Hepatocyte (in vitro differentiated cells): ENCODE results near the gene RAD23B.

Source experiments
- CTCF ChIP-seq: fragments of 200-600 bp; sonication (generic); IDR thresholded peaks from 2 replicates; pipeline ENCODE4 v1.5.1; 2016; ENCODE audit warnings: antibody characterized with exemption, mild to moderate bottlenecking; ENCODE audit not compliant: poor library complexity
- EZH2 ChIP-seq: fragments of 200-600 bp; sonication (generic); IDR thresholded peaks from 2 replicates; pipeline ENCODE4 v1.6.1; 2016; ENCODE audit warnings: antibody characterized with exemption, mild to moderate bottlenecking, borderline replicate concordance

- TF ChIP-seq CTCF (no peak), EZH2 (no peak)
Observed at GRCh38 chr9:107251756-107252322, 31.2 kb upstream of the RAD23B start.
